SK-N-SH (cell line): ENCODE results near the gene SNAP25. TPM values are rescaled to one million over a fixed set of nuclear protein-coding genes. Genes with fewer than 3 reads are reported as not detected.

ENCODE experiments used
- CTCF ChIA-PET: fragments of 300-600, 350-600 bp; formaldehyde crosslinking; extraction: SDS; loops from one replicate; lab custom pipeline; 2021; lab: Yijun Ruan, JAX
- POLR2A ChIA-PET: fragments of 350-600 bp; sonication (Branson Sonifier 250); formaldehyde crosslinking; extraction: SDS; loops from one replicate; lab custom pipeline; 2020; ENCODE audit warnings: antibody characterized with exemption, inconsistent platforms; lab: Yijun Ruan, JAX
- DNase-seq: peaks from one replicate; pipeline ENCODE4 v3.0.0; 2012
- H2AFZ ChIP-seq: fragments of 200-600 bp; sonication (generic); 2 replicates; pipeline ENCODE4 v1.8.1; 2016; ENCODE audit warnings: antibody characterized with exemption, mild to moderate bottlenecking, low read depth
- H3F3A ChIP-seq: fragments of 200-600 bp; sonication (generic); replicated peaks from 2 replicates; pipeline ENCODE3; 2016; ENCODE audit warnings: antibody characterized with exemption, mild to moderate bottlenecking; ENCODE audit not compliant: insufficient read depth
- H3K27ac ChIP-seq, 2 experiments: fragments of 200-500 bp in 1 of 2; fragments of 200-600 bp in 1 of 2; sonication (Bioruptor generic) in 1 of 2; sonication (generic), shearing (Covaris generic) in 1 of 2; 2 replicates each; pipeline versions ENCODE4 v1.5.1 to v1.6.1; 2014 to 2016; ENCODE audit warnings: low read depth in 2 of 2, inconsistent platforms in 1 of 2, low read length in 1 of 2, mild to moderate bottlenecking in 1 of 2, mixed read lengths in 1 of 2
- H3K27me3 ChIP-seq: fragments of 200-600 bp; sonication (generic), shearing (Covaris generic); 2 replicates; pipeline ENCODE4 v1.6.1; 2016; ENCODE audit warnings: mixed run types; ENCODE audit not compliant: insufficient read depth
- H3K36me3 ChIP-seq, 2 experiments: fragments of 200-500 bp in 1 of 2; fragments of 200-600 bp in 1 of 2; sonication (Bioruptor generic) in 1 of 2; sonication (generic) in 1 of 2; replicated peaks in 1 of 2; 2 replicates each; pipeline versions ENCODE3 to v1.5.1; 2014 to 2016; ENCODE audit warnings: low read length in 1 of 2, mild to moderate bottlenecking in 1 of 2; ENCODE audit not compliant: insufficient read depth in 2 of 2, control insufficient read depth in 1 of 2
- H3K4me1 ChIP-seq, 2 experiments: fragments of 200-500 bp in 1 of 2; fragments of 200-600 bp in 1 of 2; sonication (Bioruptor generic) in 1 of 2; sonication (generic), shearing (Covaris generic) in 1 of 2; 2 replicates each; pipeline versions ENCODE4 v1.5.1 to v1.6.1; 2014 to 2016; ENCODE audit warnings: low read depth in 1 of 2, low read length in 1 of 2, mixed run types in 1 of 2; ENCODE audit not compliant: insufficient read depth in 2 of 2, control insufficient read depth in 1 of 2
- H3K4me2 ChIP-seq: fragments of 200-600 bp; sonication (generic), shearing (Covaris generic); 2 replicates; pipeline ENCODE4 v1.6.1; 2017; ENCODE audit warnings: mixed run types
- H3K4me3 ChIP-seq, 2 experiments: fragments of 200-500 bp in 1 of 2; fragments of 200-600 bp in 1 of 2; sonication (Bioruptor generic) in 1 of 2; sonication (generic), shearing (Covaris generic) in 1 of 2; 2 replicates each; pipeline versions ENCODE4 v1.5.1 to v1.8.1; 2014 to 2016; ENCODE audit warnings: low read depth in 2 of 2, inconsistent platforms in 1 of 2, low read length in 1 of 2, mild to moderate bottlenecking in 1 of 2, mixed read lengths in 1 of 2, moderate library complexity in 1 of 2
- H3K79me2 ChIP-seq: fragments of 200-600 bp; sonication (generic); 2 replicates; pipeline ENCODE4 v1.8.1; 2017; ENCODE audit warnings: mild to moderate bottlenecking; ENCODE audit not compliant: insufficient read depth
- H3K9ac ChIP-seq: fragments of 200-600 bp; sonication (generic); 2 replicates; pipeline ENCODE4 v1.6.1; 2017; ENCODE audit warnings: mixed run types
- H3K9me2 ChIP-seq: fragments of 200-600 bp; sonication (generic); 2 replicates; pipeline ENCODE4 v1.6.1; 2017; ENCODE audit warnings: mixed run types
- H3K9me3 ChIP-seq: fragments of 200-600 bp; sonication (generic); 2 replicates; pipeline ENCODE4 v1.6.1; 2017; ENCODE audit warnings: mixed run types, mild to moderate bottlenecking, moderate library complexity
- H4K20me1 ChIP-seq: fragments of 200-600 bp; sonication (generic); 2 replicates; pipeline ENCODE4 v1.6.1; 2017; ENCODE audit warnings: mild to moderate bottlenecking, mixed run types; ENCODE audit not compliant: insufficient read depth
- ELF1 ChIP-seq: IDR thresholded peaks from 2 replicates; pipeline ENCODE4 v1.4.0; 2012
- EP300 ChIP-seq, 2 experiments: IDR thresholded peaks; 2 replicates each; pipeline versions ENCODE4 v1.4.0 to v1.6.1; 2012; ENCODE audit warnings: borderline replicate concordance in 1 of 2, low read depth in 1 of 2, low read length in 1 of 2
- FOSL2 ChIP-seq: IDR thresholded peaks from 2 replicates; pipeline ENCODE4 v1.4.0; 2012; ENCODE audit warnings: low read depth, mild to moderate bottlenecking, moderate library complexity, borderline replicate concordance
- FOXJ3 ChIP-seq: sonication (generic); formaldehyde crosslinking; IDR thresholded peaks from 2 replicates; pipeline ENCODE4 v1.5.1; 2020; ENCODE audit warnings: mild to moderate bottlenecking, missing genetic modification reagents
- MXI1 ChIP-seq: IDR thresholded peaks from 2 replicates; pipeline ENCODE4 v1.6.1; 2012; ENCODE audit warnings: mild to moderate bottlenecking, low read depth, low read length, improper control_type of control experiment
- POLR2AphosphoS5 ChIP-seq: IDR thresholded peaks from 2 replicates; pipeline ENCODE4 v1.6.1; 2012; ENCODE audit warnings: low read depth, low read length
- RFX5 ChIP-seq: IDR thresholded peaks from 2 replicates; pipeline ENCODE4 v1.6.1; 2012; ENCODE audit warnings: mild to moderate bottlenecking, improper control_type of control experiment, low read length
- RXRA ChIP-seq: IDR thresholded peaks from 2 replicates; pipeline ENCODE4 v1.4.0; 2012; ENCODE audit warnings: low read depth, mild to moderate bottlenecking, borderline replicate concordance
- SIN3A ChIP-seq: IDR thresholded peaks from 2 replicates; pipeline ENCODE4 v1.6.1; 2012; ENCODE audit warnings: low read depth, mild to moderate bottlenecking, low read length, moderate library complexity, borderline replicate concordance
- TAF1 ChIP-seq: IDR thresholded peaks from 2 replicates; pipeline ENCODE4 v1.6.1; 2012; ENCODE audit warnings: low read depth, mild to moderate bottlenecking, low read length, moderate library complexity, borderline replicate concordance
- TCF12 ChIP-seq: IDR thresholded peaks from 2 replicates; pipeline ENCODE4 v1.4.0; 2012
- WGBS: methylation state at CpG from one replicate; pipeline ENCODE4 v1.1.6; 2017; ENCODE audit warnings: low lambda C conversion rate; 5-methylcytosine and 5-hydroxymethylcytosine counted together
- polyA plus RNA-seq, 3 experiments: library from polyadenylated mRNA; depleted of rRNA; stranded (reverse); fragments of >200 nt; gene quantifications; 2 replicates each; pipeline ENCODE4 v1.2.3, GENCODE V29; 2012
- TF ChIP-seq, protein P1 (sequence below): IDR thresholded peaks from 2 replicates; pipeline ENCODE4 v1.4.0; 2012; ENCODE audit warnings: low read depth
- TF ChIP-seq, protein P2 (sequence below): fragments of 150-350 bp; IDR thresholded peaks from 2 replicates; pipeline ENCODE4 v1.6.1; 2017; ENCODE audit warnings: antibody characterized with exemption, low read length, low read depth, borderline replicate concordance
- TF ChIP-seq, protein P3 (sequence below): IDR thresholded peaks from 2 replicates; pipeline ENCODE4 v1.4.0; 2012; ENCODE audit warnings: low read depth, borderline replicate concordance
- TF ChIP-seq, protein P4 (sequence below): IDR thresholded peaks from 2 replicates; pipeline ENCODE4; 2012

Gene SNAP25
- polyA plus RNA-seq, 1 of the 3 experiments (the other 2 are of a cell fraction), result 42.4 TPM

DNA sequence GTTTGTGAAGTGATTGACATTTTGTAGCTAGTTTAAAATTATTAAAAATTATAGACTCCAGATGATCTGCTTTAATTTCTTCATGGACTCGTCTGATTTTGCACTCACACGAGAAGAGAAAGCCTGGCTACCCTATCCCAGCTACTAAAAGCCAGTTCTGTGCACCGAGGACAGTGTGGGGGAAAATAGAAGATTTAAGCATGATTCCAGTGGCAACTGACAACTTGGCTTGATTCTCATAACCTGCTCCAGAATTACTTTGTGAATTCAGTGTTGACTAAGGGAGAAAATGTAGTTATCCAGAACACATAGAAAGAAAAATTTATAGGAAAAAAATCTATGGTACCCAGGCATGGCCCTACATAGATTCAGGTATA, 88.7 kb downstream of the SNAP25 start:
- Histone ChIP-seq H3K9ac (peak overlapping the region; percentile 26; the same call in 1 of the 2 replicates), H3F3A (peaks cover 39% of the 10 kb centered on the region), H3K27ac (peak overlapping the region; percentile 86 to 95), H3K4me1 (peaks cover 31 to 35% of the 10 kb centered on the region in 2 experiments), H3K9me3 (no peaks in the 10 kb centered on the region), H2AFZ (no peak overlapping the region), H3K36me3 (no peaks in the 10 kb centered on the region), H3K79me2 (no peaks in the 10 kb centered on the region), H3K27me3 (no peaks in the 10 kb centered on the region)
- WGBS, result 8% methylated on average over 3 of the region's 3 CpGs
- DNase-seq, result no peak
- CTCF ChIA-PET, result interaction anchor here (0.8 to 2.5 kb wide), 3 partner anchors 28 to 120 kb away, joined by 3 to 6 read pairs (median 3); no protein-coding TSS in a partner anchor
- POLR2A ChIA-PET, result no interaction called here
- TF ChIP-seq MXI1 (no peak), EP300 (IDR thresholded peaks at IDR 0.05; ENCODE audit: borderline replicate concordance in 1 of 2, low read depth in 1 of 2, low read length in 1 of 2) (no peak), TCF12 (no peak), RFX5 (no peak), FOXJ3 (CRISPR knock-in tag) (no peak), POLR2AphosphoS5 (no peak), TAF1 (no peak), RXRA (no peak), SIN3A (no peak)
- TF ChIP-seq, protein P1, sequence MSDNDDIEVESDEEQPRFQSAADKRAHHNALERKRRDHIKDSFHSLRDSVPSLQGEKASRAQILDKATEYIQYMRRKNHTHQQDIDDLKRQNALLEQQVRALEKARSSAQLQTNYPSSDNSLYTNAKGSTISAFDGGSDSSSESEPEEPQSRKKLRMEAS, result no peak
- TF ChIP-seq, protein P2, sequence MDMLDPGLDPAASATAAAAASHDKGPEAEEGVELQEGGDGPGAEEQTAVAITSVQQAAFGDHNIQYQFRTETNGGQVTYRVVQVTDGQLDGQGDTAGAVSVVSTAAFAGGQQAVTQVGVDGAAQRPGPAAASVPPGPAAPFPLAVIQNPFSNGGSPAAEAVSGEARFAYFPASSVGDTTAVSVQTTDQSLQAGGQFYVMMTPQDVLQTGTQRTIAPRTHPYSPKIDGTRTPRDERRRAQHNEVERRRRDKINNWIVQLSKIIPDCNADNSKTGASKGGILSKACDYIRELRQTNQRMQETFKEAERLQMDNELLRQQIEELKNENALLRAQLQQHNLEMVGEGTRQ, result no peak
- TF ChIP-seq, protein P3, sequence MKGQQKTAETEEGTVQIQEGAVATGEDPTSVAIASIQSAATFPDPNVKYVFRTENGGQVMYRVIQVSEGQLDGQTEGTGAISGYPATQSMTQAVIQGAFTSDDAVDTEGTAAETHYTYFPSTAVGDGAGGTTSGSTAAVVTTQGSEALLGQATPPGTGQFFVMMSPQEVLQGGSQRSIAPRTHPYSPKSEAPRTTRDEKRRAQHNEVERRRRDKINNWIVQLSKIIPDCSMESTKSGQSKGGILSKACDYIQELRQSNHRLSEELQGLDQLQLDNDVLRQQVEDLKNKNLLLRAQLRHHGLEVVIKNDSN, result 0 out of 2 replicates have a peak, but pooled peaks have one; percentile 3
- TF ChIP-seq, protein P4, sequence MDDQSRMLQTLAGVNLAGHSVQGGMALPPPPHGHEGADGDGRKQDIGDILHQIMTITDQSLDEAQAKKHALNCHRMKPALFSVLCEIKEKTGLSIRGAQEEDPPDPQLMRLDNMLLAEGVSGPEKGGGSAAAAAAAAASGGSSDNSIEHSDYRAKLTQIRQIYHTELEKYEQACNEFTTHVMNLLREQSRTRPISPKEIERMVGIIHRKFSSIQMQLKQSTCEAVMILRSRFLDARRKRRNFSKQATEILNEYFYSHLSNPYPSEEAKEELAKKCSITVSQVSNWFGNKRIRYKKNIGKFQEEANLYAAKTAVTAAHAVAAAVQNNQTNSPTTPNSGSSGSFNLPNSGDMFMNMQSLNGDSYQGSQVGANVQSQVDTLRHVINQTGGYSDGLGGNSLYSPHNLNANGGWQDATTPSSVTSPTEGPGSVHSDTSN, result peak; percentile 51; the same call in 1 of the 2 replicates
- TF ChIP-seq, all 33 proteins: peak for 2
- Histone ChIP-seq H3K4me2 (peak overlapping the region; percentile 31; the same call in 1 of the 2 replicates), H3K9me2 (no peaks in the 10 kb centered on the region), H4K20me1 (no peaks in the 10 kb centered on the region), H3K4me3 (no peak overlapping the region)

DNA sequence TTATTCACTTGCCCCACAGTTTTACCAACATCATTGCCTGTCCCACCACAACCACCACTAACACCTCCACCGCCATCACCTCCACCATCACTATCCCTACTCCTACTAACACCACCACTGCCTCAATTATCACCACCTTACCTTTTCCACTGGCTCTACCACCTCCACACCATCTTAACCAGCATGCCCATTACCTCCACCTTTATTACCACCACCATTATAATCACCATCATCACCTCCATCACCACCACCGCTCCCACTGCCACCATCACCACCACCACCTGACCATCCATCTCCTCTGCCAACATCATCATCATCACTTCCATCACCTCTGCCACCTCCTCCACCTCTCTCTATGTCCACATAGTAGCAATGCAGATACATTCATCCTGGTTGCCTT, 90.0 kb downstream of the SNAP25 start:
- DNase-seq, result no peak
- Histone ChIP-seq H3K27ac (peak overlapping the region; percentile 86 to 95), H3K27me3 (no peaks in the 10 kb centered on the region), H3F3A (peaks cover 39% of the 10 kb centered on the region), H3K9me2 (no peaks in the 10 kb centered on the region), H3K79me2 (no peaks in the 10 kb centered on the region), H3K4me2 (peak overlapping the region; percentile 53; the same call in 1 of the 2 replicates), H3K9ac (peak overlapping the region; percentile 32), H2AFZ (no peak overlapping the region), H3K36me3 (no peaks in the 10 kb centered on the region), H4K20me1 (no peaks in the 10 kb centered on the region), H3K4me3 (no peak overlapping the region), H3K4me1 (peaks cover 31% of the 10 kb centered on the region in 2 experiments), H3K9me3 (no peaks in the 10 kb centered on the region)
- CTCF ChIA-PET, result interaction anchor here (1.0 to 2.5 kb wide), 3 partner anchors 82 to 330 kb away, joined by 3 to 6 read pairs (median 5); no protein-coding TSS in a partner anchor
- TF ChIP-seq ELF1, result no peak
- no peak for TF ChIP-seq FOSL2
- TF ChIP-seq, protein P4, result no peak
- 46% methylated on average over 2 of the region's 2 CpGs for WGBS
- POLR2A ChIA-PET, result interaction anchor here (2.5 kb wide), 1 partner anchor 31 kb away, joined by 21 read pairs; no protein-coding TSS in a partner anchor
